ENCODE data around the gene APOC1.
A peak's percentile ranks its signal among the peaks of the same experiment; 100 is the strongest.
"Not testable (repeated sequence)": the region's sequence is repeated elsewhere in the genome, so short reads cannot be mapped to it uniquely, and the experiment has no call there.

Gene APOC1

DNA sequence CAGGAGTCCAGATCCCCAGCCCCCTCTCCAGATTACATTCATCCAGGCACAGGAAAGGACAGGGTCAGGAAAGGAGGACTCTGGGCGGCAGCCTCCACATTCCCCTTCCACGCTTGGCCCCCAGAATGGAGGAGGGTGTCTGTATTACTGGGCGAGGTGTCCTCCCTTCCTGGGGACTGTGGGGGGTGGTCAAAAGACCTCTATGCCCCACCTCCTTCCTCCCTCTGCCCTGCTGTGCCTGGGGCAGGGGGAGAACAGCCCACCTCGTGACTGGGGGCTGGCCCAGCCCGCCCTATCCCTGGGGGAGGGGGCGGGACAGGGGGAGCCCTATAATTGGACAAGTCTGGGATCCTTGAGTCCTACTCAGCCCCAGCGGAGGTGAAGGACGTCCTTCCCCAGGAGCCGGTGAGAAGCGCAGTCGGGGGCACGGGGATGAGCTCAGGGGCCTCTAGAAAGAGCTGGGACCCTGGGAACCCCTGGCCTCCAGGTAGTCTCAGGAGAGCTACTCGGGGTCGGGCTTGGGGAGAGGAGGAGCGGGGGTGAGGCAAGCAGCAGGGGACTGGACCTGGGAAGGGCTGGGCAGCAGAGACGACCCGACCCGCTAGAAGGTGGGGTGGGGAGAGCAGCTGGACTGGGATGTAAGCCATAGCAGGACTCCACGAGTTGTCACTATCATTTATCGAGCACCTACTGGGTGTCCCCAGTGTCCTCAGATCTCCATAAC is 8.8 kb upstream of the APOC1 start, which contains the start of gene APOE:
APOE (plus strand) TSS at position 360 of the 724 bp plus-strand sequence. CDS start 829 bp downstream, outside the sequence.
- Histone ChIP-seq H3K4me3 (ENCODE audit: low read length) (peak within 1 kb of the TSS; percentile 90), H3K9me3 (ENCODE audit: control insufficient read depth, low read depth, low read length) (no peaks in the 10 kb centered on the region), H3K9ac (ENCODE audit: low read length) (peak within 1 kb of the TSS; percentile 88), H3K4me1 (ENCODE audit: control insufficient read depth, low read depth, low read length) (peaks cover 4% of the 10 kb centered on the region), H3K27me3 (ENCODE audit: control insufficient read depth, insufficient read depth, low read length) (no peaks in the 10 kb centered on the region), H3K36me3 (ENCODE audit: control insufficient read depth, low read depth, low read length) (peaks cover 26% of the 10 kb centered on the region), H3K27ac (ENCODE audit: low read length) (peak within 1 kb of the TSS; percentile 56)

DNA sequence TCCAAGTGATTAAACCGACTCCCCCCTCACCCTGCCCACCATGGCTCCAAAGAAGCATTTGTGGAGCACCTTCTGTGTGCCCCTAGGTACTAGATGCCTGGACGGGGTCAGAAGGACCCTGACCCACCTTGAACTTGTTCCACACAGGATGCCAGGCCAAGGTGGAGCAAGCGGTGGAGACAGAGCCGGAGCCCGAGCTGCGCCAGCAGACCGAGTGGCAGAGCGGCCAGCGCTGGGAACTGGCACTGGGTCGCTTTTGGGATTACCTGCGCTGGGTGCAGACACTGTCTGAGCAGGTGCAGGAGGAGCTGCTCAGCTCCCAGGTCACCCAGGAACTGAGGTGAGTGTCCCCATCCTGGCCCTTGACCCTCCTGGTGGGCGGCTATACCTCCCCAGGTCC is 6.8 kb upstream of the APOC1 start:
- Histone ChIP-seq H3K9ac (ENCODE audit: low read length) (no peak overlapping the region), H3K27ac (ENCODE audit: low read length) (no peak overlapping the region), H3K4me3 (ENCODE audit: low read length) (no peak overlapping the region), H3K36me3 (ENCODE audit: control insufficient read depth, low read depth, low read length) (peaks cover 20% of the 10 kb centered on the region), H3K4me1 (ENCODE audit: control insufficient read depth, low read depth, low read length) (peaks cover 4% of the 10 kb centered on the region), H3K27me3 (ENCODE audit: control insufficient read depth, insufficient read depth, low read length) (no peaks in the 10 kb centered on the region), H3K9me3 (ENCODE audit: control insufficient read depth, low read depth, low read length) (no peaks in the 10 kb centered on the region)

- Histone ChIP-seq H3K9ac (ENCODE audit: low read length) (no peak overlapping the region), H3K27me3 (ENCODE audit: control insufficient read depth, insufficient read depth, low read length) (no peaks in the 10 kb centered on the region)
Measured at GRCh38 chr19:44908074-44908835, 6.2 kb upstream of the APOC1 start.

GRCh38 chr19:44908836-44909261 is 5.6 kb upstream of the APOC1 start:
- Histone ChIP-seq H3K27me3 (ENCODE audit: control insufficient read depth, insufficient read depth, low read length) (no peaks in the 10 kb centered on the region), H3K9me3 (ENCODE audit: control insufficient read depth, low read depth, low read length) (no peaks in the 10 kb centered on the region), H3K4me1 (ENCODE audit: control insufficient read depth, low read depth, low read length) (peaks cover 2% of the 10 kb centered on the region), H3K9ac (ENCODE audit: low read length) (no peak overlapping the region), H3K27ac (ENCODE audit: low read length) (no peak overlapping the region), H3K4me3 (ENCODE audit: low read length) (no peak overlapping the region), H3K36me3 (ENCODE audit: control insufficient read depth, low read depth, low read length) (peaks cover 17% of the 10 kb centered on the region)

More at GRCh38 chr19:44908074-44908835, 6.2 kb upstream of the APOC1 start:
- Histone ChIP-seq H3K36me3 (ENCODE audit: control insufficient read depth, low read depth, low read length) (peaks cover 17% of the 10 kb centered on the region), H3K4me1 (ENCODE audit: control insufficient read depth, low read depth, low read length) (peaks cover 4% of the 10 kb centered on the region), H3K4me3 (ENCODE audit: low read length) (no peak overlapping the region), H3K9me3 (ENCODE audit: control insufficient read depth, low read depth, low read length) (no peaks in the 10 kb centered on the region), H3K27ac (ENCODE audit: low read length) (no peak overlapping the region)

DNA sequence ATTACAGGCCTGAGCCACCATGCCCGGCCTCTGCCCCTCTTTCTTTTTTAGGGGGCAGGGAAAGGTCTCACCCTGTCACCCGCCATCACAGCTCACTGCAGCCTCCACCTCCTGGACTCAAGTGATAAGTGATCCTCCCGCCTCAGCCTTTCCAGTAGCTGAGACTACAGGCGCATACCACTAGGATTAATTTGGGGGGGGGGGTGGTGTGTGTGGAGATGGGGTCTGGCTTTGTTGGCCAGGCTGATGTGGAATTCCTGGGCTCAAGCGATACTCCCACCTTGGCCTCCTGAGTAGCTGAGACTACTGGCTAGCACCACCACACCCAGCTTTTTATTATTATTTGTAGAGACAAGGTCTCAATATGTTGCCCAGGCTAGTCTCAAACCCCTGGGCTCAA is 4.6 kb upstream of the APOC1 start:
- peaks cover 17% of the 10 kb centered on the region for H3K36me3 ChIP-seq (ENCODE audit: control insufficient read depth, low read depth, low read length)
- peaks cover 4% of the 10 kb centered on the region for H3K4me1 ChIP-seq (ENCODE audit: control insufficient read depth, low read depth, low read length)
- no peak overlapping the region for H3K9ac ChIP-seq (ENCODE audit: low read length)
- no peak overlapping the region for H3K27ac ChIP-seq (ENCODE audit: low read length)
- no peak overlapping the region for H3K4me3 ChIP-seq (ENCODE audit: low read length)
- no peaks in the 10 kb centered on the region for H3K9me3 ChIP-seq (ENCODE audit: control insufficient read depth, low read depth, low read length)
- no peaks in the 10 kb centered on the region for H3K27me3 ChIP-seq (ENCODE audit: control insufficient read depth, insufficient read depth, low read length)

GRCh38 chr19:44911896-44912295 is 2.5 kb upstream of the APOC1 start:
- H3K27ac ChIP-seq (ENCODE audit: low read length); H3K4me3 ChIP-seq (ENCODE audit: low read length); H3K27me3 ChIP-seq (ENCODE audit: control insufficient read depth, insufficient read depth, low read length): not testable (repeated sequence)

DNA sequence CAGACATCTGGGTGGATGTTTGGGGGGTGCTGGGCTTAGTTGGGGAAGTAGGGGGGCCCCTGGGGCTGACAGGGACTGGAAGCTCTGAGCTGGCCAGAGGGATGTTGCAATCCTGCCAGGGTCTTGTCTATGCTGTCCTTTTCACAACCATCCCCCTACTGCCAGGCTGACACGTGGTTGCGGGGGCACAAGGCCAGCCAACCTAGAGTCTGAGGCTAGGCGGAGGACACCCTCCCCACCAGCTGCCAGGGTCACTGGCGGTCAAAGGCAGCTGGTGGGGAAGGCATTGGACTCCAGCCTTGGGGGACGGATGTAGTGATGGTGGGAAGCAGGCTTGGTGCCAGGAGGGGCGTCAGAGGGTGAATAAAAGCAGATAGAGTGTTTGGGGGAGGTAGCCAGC is 1.6 kb upstream of the APOC1 start:
- peaks cover 6% of the 10 kb centered on the region for H3K36me3 ChIP-seq (ENCODE audit: control insufficient read depth, low read depth, low read length)
- no peaks in the 10 kb centered on the region for H3K27me3 ChIP-seq (ENCODE audit: control insufficient read depth, insufficient read depth, low read length)
- H3K4me1 ChIP-seq (ENCODE audit: control insufficient read depth, low read depth, low read length) = peaks cover 4% of the 10 kb centered on the region
- H3K4me3 ChIP-seq (ENCODE audit: low read length) = no peak overlapping the region
- no peak overlapping the region for H3K27ac ChIP-seq (ENCODE audit: low read length)
- H3K9me3 ChIP-seq (ENCODE audit: control insufficient read depth, low read depth, low read length) = no peaks in the 10 kb centered on the region
- H3K9ac ChIP-seq (ENCODE audit: low read length) = no peak overlapping the region

More at GRCh38 chr19:44911896-44912295, 2.5 kb upstream of the APOC1 start:
- not testable (repeated sequence) for H3K9me3 ChIP-seq (ENCODE audit: control insufficient read depth, low read depth, low read length); H3K9ac ChIP-seq (ENCODE audit: low read length); H3K4me1 ChIP-seq (ENCODE audit: control insufficient read depth, low read depth, low read length)
- peaks cover 15% of the 10 kb centered on the region for H3K36me3 ChIP-seq (ENCODE audit: control insufficient read depth, low read depth, low read length)

- not testable (repeated sequence) for H3K4me1 ChIP-seq (ENCODE audit: control insufficient read depth, low read depth, low read length); H3K9me3 ChIP-seq (ENCODE audit: control insufficient read depth, low read depth, low read length); H3K27ac ChIP-seq (ENCODE audit: low read length); H3K36me3 ChIP-seq (ENCODE audit: control insufficient read depth, low read depth, low read length); H3K27me3 ChIP-seq (ENCODE audit: control insufficient read depth, insufficient read depth, low read length)
- Histone ChIP-seq H3K9ac (ENCODE audit: low read length) (peak overlapping the region; percentile 8), H3K4me3 (ENCODE audit: low read length) (peak overlapping the region; percentile 73)
Measured at GRCh38 chr19:44913512-44914432, 636 bp upstream of the APOC1 start.

GRCh38 chr19:44924243-44924725 is 9.9 kb downstream of the APOC1 start:
- H3K9ac ChIP-seq (ENCODE audit: low read length) = no peak overlapping the region
- H3K36me3 ChIP-seq (ENCODE audit: control insufficient read depth, low read depth, low read length) = no peaks in the 10 kb centered on the region
- no peak overlapping the region for H3K27ac ChIP-seq (ENCODE audit: low read length)
- no peaks in the 10 kb centered on the region for H3K9me3 ChIP-seq (ENCODE audit: control insufficient read depth, low read depth, low read length)
- H3K4me3 ChIP-seq (ENCODE audit: low read length) = no peak overlapping the region
- no peaks in the 10 kb centered on the region for H3K27me3 ChIP-seq (ENCODE audit: control insufficient read depth, insufficient read depth, low read length)
- peaks cover 5% of the 10 kb centered on the region for H3K4me1 ChIP-seq (ENCODE audit: control insufficient read depth, low read depth, low read length)

DNA sequence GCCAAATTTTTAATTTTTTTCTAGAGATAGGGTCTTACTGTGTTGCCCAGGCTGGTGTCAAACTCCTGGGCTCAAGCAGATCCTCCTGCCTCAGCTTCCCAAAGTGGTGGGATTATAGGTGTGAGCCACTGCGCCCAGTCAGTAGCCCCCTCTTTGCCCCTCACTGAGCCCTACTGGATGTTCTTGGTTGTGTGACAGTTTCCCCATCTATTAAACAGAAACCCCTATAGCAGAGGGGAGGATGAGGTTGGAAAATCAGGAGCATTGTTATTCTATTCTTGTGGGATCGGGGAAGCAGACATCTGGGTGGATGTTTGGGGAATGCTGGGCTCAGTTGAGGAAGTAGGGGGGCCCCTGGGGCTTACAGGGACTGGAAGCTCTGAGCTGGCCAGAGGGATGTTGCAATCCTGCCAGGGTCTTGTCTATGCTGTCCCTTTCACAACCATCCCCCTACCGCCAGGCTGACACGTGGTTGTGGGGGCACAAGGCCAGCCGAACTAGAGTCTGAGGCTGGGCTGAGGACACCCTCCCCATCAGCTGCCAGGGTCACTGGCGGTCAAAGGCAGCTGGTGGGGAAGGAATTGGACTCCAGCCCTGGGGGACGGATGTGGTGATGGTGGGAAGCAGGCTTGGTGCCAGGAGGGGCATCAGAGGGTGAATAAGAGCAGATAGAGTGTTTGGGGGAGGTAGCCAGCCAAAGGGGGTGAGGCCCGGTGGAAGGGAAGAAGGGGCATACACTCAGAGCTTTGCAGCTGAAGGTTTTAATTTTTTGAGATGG is 10.9 kb downstream of the APOC1 start:
- Histone ChIP-seq H3K4me3 (ENCODE audit: low read length) (no peak overlapping the region), H3K27ac (ENCODE audit: low read length) (no peak overlapping the region), H3K27me3 (ENCODE audit: control insufficient read depth, insufficient read depth, low read length) (no peaks in the 10 kb centered on the region), H3K4me1 (ENCODE audit: control insufficient read depth, low read depth, low read length) (peaks cover 5% of the 10 kb centered on the region), H3K36me3 (ENCODE audit: control insufficient read depth, low read depth, low read length) (no peaks in the 10 kb centered on the region), H3K9me3 (ENCODE audit: control insufficient read depth, low read depth, low read length) (no peaks in the 10 kb centered on the region), H3K9ac (ENCODE audit: low read length) (no peak overlapping the region)
